Measurements from ENCODE around the gene TOM1L1.

The TOM1L1 gene

DNA sequence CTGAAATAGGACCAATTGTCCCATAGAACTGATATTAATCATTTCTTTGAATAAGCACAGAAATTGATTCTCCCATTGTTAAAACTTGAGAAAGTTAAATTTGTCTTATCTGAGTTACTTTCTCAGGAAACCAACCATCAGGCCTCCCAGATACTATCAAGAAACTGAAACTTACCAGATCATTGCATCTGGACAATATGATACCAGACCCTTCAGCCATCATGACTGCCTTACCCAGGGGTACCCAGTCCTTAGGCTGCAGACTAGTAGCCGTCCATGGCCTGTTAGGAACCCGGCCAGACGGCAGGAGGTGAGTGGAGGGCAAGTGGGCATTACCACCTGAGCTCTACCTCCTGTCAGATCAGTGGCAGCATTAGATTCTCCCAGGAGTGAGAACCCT lies 75.7 kb downstream of the TOM1L1 start:
- no peak for DNase-seq
- intact Hi-C loops (cut with DNase I), result no loop called here

GRCh38 chr17:54977744-54978143 lies 77.1 kb downstream of the TOM1L1 start:
- intact Hi-C loops (cut with DNase I), result no loop called here
- no peak for DNase-seq

- no peak for DNase-seq
- intact Hi-C loops (cut with DNase I), result no loop called here
Measured at GRCh38 chr17:54979657-54980056, 79.0 kb downstream of the TOM1L1 start.

DNA sequence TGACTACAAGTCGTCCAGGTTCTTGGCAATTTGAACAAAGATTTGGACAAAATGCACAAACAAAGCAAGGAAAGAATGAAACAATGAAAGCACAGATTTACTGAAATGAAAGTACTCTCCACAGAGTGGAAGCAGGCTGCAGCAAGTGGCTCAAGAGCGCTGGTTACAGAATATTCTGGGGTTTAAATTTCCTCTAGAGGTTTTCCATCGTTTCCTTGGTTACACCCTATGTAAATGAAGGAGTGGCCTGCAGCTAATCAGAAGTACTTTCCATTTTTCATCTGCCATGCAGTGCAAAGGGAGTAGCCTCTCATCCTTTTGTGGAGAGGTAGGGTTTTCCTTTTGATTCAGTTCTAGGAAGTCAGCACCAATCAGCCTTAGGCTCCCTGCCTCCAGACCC lies 79.7 kb downstream of the TOM1L1 start:
- DNase-seq, result no peak
- intact Hi-C loops (cut with DNase I), result no loop called here

DNA sequence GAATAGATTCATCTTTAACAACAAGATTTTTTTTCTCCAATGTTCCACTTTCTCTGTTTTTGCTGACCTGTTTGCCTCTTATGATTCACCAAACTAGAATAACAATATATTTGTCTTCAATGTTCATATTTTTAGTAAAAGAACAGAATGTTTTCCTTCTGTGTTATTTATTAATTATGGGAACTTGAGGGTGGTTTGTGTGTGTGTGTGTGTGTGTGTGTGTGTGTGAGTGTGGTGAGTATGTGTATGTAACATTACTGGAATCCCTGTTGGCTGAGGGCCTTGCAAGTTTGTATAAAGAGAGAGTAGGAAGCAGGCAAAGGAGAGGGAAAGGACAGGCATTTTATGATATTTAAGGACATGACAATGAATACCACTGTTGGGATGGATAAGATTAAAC lies 81.7 kb downstream of the TOM1L1 start:
- no peak for DNase-seq
- intact Hi-C loops (cut with DNase I), result no loop called here

- intact Hi-C loops (cut with DNase I), result no loop called here
- no peak for DNase-seq
Measured at GRCh38 chr17:54983260-54983659, 82.6 kb downstream of the TOM1L1 start.

DNA sequence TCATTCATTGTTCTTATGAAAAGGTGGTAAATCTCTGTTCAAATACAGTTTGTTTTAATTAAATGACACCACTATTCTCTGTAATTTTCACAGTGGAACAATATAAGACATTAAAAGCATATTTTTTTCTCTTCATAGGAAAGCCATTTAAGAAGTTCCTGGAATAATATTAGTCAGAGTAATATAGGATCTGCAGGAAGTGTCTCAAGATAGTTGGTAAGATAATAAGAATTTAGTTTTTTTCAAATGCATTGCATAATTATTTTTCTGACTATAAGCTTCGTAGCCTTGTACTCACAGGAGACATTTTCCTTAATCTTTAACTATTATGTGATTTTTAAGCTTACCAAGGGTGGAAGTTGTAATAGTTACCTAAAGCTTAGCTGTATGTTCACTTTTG lies 84.8 kb downstream of the TOM1L1 start:
- intact Hi-C loops (cut with DNase I), result no loop called here
- DNase-seq, result no peak

DNA sequence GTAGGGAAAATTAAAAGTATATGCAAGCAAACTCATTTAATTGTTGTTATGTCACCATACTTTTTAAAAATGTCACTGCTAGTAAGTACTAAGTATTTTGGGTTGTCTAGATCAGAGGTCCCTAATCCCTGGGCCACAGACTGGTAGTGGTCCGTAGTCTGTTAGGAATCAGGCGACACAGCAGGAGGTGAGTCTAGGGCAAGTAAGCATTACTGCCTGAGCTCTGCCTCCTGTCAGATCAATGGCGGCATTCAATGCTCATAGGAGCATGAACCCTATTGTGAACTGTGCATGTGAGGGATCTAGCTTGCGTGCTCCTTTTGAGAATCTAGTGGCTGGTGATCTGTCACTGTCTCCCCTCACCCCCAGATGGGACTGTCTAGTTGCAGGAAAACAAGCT lies 89.5 kb downstream of the TOM1L1 start:
- no peak for DNase-seq
- intact Hi-C loops (cut with DNase I), result loop anchor here (10.0 kb wide), 1 partner anchor 355 kb away; no protein-coding TSS in a partner anchor

DNA sequence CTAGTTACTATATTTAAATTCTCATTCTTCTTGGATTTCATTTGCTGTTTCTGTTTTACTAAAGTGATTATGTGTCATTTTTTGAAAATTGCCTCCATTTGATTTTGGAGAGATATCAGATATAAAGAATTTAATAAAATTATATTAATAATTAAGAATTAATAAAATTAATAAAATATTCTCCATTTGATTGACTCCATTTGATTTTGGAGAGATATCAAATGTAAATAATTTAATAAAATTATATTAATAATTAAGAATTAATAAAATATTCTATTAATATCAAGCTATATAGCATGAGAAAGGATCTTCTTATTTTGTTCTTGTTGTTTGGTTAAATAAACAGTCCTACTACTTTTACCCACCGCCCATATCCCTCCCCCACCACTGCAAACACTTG lies 90.9 kb downstream of the TOM1L1 start:
- no peak for DNase-seq
- intact Hi-C loops (cut with DNase I), result loop anchor here (10.0 kb wide), 1 partner anchor 353 kb away; no protein-coding TSS in a partner anchor

DNA sequence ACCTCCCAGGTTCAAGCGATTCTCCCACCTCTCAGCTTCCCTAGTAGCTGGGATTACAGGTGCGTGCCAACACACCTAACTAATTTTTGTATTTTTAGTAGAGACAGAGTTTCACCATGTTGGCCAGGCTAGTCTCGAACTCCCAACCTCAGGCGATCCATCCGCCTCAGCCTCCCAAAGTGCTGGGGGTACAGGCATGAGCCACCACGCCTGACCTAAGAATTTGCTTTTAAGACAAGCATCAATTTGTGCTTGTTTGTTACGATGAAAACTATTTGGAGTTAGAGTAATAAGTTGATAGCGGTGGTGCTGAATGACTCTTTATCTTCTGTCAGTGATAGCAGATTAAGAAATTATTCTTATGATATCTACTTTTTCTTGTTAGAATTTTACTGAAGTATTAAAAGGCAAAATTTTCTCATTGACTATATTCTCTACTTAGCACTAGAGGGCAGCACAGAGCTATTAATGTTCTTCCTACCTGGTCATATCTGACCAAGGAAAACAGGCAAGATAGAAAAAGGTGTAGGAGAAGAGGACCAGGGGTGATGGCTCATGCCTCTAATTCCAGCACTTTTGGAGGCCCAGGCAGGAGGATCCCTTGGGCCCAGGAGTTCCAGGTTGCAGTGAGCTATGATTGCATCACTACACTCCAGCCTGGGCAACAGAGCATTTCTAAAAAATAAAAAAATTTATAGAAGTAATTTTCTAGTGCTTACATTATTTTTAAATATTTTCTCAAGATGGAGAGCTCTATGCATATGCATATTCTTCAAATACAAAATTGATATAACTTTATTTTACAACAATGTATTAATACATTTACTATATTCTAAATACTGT lies 92.4 kb downstream of the TOM1L1 start:
- intact Hi-C loops (cut with DNase I), result loop anchor here (10.0 kb wide), 1 partner anchor 352 kb away; no protein-coding TSS in a partner anchor
- peak in 3 of 42 donors; percentile 4 to 37 (median 14) for DNase-seq

DNA sequence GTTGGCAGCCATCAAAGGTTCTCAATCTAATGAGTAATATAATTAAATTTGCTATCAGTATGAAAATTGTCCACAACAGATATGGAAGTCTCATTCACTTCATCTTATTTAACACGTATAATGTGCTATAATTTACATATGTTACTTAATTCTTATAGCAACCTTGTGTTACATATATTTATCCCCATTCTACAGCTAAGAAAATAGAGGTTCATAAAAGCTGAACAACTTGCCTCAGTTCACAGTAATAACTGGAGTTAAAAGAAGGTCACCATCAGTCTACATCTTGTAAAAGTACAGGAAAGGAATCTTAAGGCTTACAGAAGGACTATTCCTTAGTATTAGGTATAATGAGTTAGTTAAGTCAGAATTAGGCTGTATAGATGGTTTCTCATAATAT lies 95.8 kb downstream of the TOM1L1 start:
- intact Hi-C loops (cut with DNase I), result loop anchor here (10.0 kb wide), 1 partner anchor 348 kb away; no protein-coding TSS in a partner anchor
- DNase-seq, result no peak

- intact Hi-C loops (cut with DNase I), result no loop called here
Measured at GRCh38 chr17:55002458-55002857, 101.8 kb downstream of the TOM1L1 start.

GRCh38 chr17:55004484-55004883 lies 103.8 kb downstream of the TOM1L1 start:
- DNase-seq, result no peak
- intact Hi-C loops (cut with DNase I), result no loop called here

More at GRCh38 chr17:55002458-55002857, 101.8 kb downstream of the TOM1L1 start:
- DNase-seq, result no peak

- intact Hi-C loops (cut with DNase I), result no loop called here
- no peak for DNase-seq
Measured at GRCh38 chr17:55005520-55005919, 104.9 kb downstream of the TOM1L1 start.

All from head of caudate nucleus (tissue), 42 donors.